ENCODE results near the gene BTNL3. TPM values are rescaled to one million over a fixed set of nuclear protein-coding genes. Genes with fewer than 3 reads are reported as not detected.

The BTNL3 gene
- total RNA-seq (2022; extraction: Qiagen RNA extraction) = not detected in 5 replicates

GRCh38 chr5:180988592-180988991 is at the start of gene BTNL3:
BTNL3 (plus strand) TSS chr5:180988846; CDS start chr5:180989029, 183 bp downstream.

DNA sequence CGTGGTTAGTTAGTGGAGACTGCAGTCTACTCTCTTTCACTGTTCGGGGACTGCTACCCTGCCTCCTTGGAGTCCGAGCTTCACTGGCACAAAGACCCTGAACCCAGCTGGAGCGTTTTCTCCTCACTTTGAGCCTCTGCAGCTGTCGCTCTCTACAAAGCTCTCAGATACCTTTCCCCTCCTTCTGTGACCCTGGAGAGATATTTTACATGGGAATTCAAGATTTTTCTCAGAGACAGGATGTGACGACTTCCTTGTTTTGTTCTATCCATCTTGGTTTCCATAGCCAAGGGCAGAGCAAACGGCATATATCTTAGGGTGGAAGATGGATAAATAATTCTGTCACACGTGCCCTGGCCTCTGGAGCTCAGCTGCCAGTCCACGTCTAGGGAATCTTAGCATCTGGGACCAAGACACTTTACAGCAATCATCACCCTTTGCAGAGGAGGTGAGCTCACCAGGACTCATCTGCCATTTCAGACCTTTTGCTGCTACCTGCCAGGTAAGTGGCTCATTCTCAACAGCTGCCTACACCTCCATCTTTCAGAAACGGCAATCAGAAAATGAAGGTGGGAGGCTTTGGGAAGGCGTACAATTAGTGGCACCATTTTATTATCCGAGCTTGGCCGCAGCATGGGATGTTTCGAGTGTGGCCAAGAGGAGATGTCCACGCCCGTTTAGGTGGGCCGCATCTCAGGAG is 51.4 kb downstream of the BTNL3 start, which contains the start of gene BTNL9:
Gene BTNL9, plus strand, starts transcription at position 336 of the 700 bp plus-strand sequence. CDS start 5,224 bp downstream, outside the sequence.

Other genes starting within 250 kb of the BTNL3 start
- gene OR2Y1, start 248.8 kb upstream of the BTNL3 start, total RNA-seq (2022; extraction: Qiagen RNA extraction) = not detected in 5 replicates
- 68.9 to 88.7 TPM (median 85.3 TPM) in 5 replicates for gene MGAT1, start 186.0 kb upstream of the BTNL3 start, total RNA-seq (2022; extraction: Qiagen RNA extraction)
- gene ZFP62, start 127.6 kb upstream of the BTNL3 start, total RNA-seq (2022; extraction: Qiagen RNA extraction) = 6.9 to 9.7 TPM (median 9.0 TPM) in 5 replicates
- not detected in 5 replicates for gene BTNL8, start 89.7 kb upstream of the BTNL3 start, total RNA-seq (2022; extraction: Qiagen RNA extraction)
- 0.67 to 1.2 TPM (median 1.0 TPM) in 5 replicates for gene BTNL9, start 51.4 kb downstream of the BTNL3 start, total RNA-seq (2022; extraction: Qiagen RNA extraction)
- gene OR2V1, start 142.3 kb downstream of the BTNL3 start, total RNA-seq (2022; extraction: Qiagen RNA extraction) = not detected in 5 replicates
- gene OR2V2, start 158.7 kb downstream of the BTNL3 start, total RNA-seq (2022; extraction: Qiagen RNA extraction) = not detected in 5 replicates
- 30.2 to 42.5 TPM (median 40.0 TPM) in 5 replicates for gene TRIM7, start 216.3 kb downstream of the BTNL3 start, total RNA-seq (2022; extraction: Qiagen RNA extraction)
- 19.0 to 28.2 TPM (median 27.0 TPM) in 5 replicates for gene TRIM41, start 234.4 kb downstream of the BTNL3 start, total RNA-seq (2022; extraction: Qiagen RNA extraction)